ENCODE results near the gene DMAC2.

DMAC2 gene

DNA sequence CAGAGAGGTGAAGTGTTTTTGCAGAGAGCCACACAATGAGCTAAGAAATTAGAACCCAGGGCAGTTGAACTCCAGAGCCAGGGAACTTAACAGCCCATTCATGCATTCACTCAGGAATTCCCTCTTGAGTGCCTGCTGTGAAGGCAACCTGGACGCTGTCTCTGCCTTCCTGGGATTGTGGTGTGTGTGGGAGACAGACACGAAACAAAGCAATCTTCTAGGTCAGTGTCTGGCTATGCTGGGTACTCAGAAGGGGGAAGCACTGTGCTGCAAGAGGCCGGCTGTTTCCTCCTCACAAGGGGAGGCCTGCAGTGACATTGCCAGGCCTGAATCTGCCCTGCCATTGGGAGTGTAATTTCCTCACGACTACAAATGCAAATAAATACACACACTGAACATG is 32.4 kb downstream of the DMAC2 start:
- Mint-ChIP-seq H3K4me3 (no peak overlapping the region), H3K36me3 (peaks cover 3% of the 10 kb centered on the region), H3K27me3 (no peaks in the 10 kb centered on the region), H3K27ac (no peak overlapping the region), H3K4me1 (peaks cover 16% of the 10 kb centered on the region), H3K9me3 (no peaks in the 10 kb centered on the region)
- DNase-seq, result no peak
- CTCF ChIA-PET, result no interaction called here

DNA sequence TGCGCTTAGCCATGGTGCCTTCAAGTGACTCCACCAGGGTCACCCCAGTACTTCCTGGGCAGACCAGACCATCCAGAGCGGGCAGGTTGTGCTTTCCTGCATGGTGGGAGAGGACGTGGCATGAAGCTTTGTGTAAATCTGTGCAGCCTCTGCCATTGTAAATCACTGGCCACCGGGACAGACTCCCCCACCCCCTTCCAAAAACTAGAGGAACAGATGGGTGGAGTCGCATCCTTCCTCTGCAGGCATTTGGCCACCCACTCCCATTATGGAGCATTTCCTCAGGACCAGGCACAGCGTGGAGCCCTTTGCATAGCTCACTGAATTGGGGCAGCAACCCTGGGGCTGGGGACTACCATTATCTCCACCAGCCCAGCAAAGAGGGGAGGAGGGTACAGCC is 33.9 kb downstream of the DMAC2 start:
- Mint-ChIP-seq H3K4me1 (peaks cover 16% of the 10 kb centered on the region), H3K27ac (no peak overlapping the region), H3K27me3 (no peaks in the 10 kb centered on the region), H3K36me3 (peaks cover 2% of the 10 kb centered on the region), H3K9me3 (no peaks in the 10 kb centered on the region), H3K4me3 (no peak overlapping the region)
- CTCF ChIA-PET, result interaction anchor here (1.0 kb wide), 1 partner anchor 164 kb away, joined by 3 read pairs; no protein-coding TSS in a partner anchor
- no peak for DNase-seq

DNA sequence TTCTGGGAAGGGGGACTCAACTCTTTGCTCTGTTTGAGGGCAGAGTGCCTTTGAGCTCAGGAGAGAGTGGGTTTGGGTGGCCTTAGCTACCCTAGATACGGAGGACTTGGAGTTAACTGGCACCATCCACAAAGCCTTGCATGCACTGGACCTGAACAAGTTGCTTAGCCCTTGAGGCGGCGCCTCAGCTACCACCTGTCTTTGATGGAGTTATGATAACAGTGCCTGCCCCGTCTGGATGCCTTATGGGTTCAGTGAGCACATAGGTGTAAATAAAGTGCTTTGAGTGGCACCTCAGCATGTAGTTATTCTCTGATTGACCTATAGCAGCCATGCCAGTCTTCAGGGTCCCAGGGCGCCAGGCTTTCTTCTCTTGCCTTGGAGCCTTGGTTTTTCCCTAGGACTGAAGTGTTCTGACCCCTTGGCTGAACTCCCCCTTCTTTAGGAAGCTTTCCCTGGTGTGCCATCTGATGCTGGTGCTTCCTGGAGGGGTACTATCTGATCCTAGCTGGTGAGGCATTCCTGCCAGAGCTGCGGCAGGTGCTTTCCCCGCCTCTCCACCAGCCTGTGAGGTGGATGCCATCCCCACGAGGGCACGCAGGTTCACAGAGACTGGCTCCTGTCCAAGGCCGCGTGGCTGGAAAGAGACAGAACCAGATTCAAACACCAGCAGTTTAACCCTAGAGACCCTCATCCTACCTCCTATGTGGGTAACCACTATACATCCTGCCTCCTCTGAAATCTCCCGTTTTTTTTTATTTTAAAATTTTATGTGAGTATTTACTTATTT is 36.3 kb downstream of the DMAC2 start:
- Mint-ChIP-seq H3K4me3 (no peak overlapping the region), H3K27ac (no peak overlapping the region), H3K9me3 (no peaks in the 10 kb centered on the region), H3K4me1 (peaks cover 18% of the 10 kb centered on the region), H3K27me3 (peaks cover 4% of the 10 kb centered on the region), H3K36me3 (peaks cover 2% of the 10 kb centered on the region)
- CTCF ChIA-PET, result interaction anchor here (0.8 kb wide), 1 partner anchor 36 kb away, joined by 3 read pairs; no protein-coding TSS in a partner anchor
- no peak for DNase-seq

DNA sequence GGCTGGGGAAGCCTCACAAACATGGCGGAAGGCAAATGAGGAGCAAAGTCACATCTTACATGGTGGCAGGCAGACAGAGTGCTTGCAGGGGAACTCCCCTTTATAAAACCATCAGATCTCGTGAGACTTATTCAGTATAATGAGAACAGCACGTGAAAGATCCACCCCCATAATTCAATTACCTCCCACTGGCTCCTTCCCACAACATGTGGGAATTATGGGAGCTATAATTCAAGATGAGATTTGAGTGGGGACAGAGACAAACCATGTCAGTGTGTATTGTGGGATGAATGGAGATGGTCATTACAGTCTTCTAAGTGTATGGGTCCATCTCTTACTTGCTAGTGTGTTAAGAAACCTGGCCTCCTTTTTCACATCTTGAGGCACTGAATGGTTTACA is 37.7 kb downstream of the DMAC2 start:
- peaks cover 31% of the 10 kb centered on the region for H3K4me1 Mint-ChIP-seq
- CTCF ChIA-PET, result interaction anchor here (0.9 to 1.5 kb wide), 2 partner anchors 47 to 51 kb away, joined by 3 read pairs; no protein-coding TSS in a partner anchor
- no peak overlapping the region for H3K27ac Mint-ChIP-seq
- H3K9me3 Mint-ChIP-seq, result no peaks in the 10 kb centered on the region
- peaks cover 2% of the 10 kb centered on the region for H3K36me3 Mint-ChIP-seq
- DNase-seq, result no peak
- no peak overlapping the region for H3K4me3 Mint-ChIP-seq
- peaks cover 7% of the 10 kb centered on the region for H3K27me3 Mint-ChIP-seq

DNA sequence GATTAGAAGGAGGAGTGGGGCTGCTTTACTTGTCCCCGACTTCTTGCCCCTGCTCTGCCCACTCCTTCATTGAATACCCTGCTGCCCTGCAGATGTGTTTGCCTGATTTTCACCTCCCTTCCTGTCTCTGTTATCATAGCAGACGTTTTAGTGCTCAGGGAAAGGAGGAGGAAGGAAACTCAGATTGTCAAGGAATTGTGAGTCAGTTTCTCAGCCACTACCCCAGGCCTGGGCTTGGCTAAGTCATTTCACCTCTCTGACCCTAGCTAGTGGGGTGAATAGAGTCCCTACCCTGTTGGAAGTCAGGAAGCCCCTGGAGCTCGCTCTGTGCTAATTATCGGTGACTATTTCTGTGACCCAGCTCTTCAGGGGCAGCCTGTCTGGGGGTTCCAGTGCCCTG is 38.2 kb downstream of the DMAC2 start:
- no peak overlapping the region for H3K27ac Mint-ChIP-seq
- peaks cover 8% of the 10 kb centered on the region for H3K27me3 Mint-ChIP-seq
- no peak for DNase-seq
- H3K4me1 Mint-ChIP-seq, result peaks cover 33% of the 10 kb centered on the region
- peaks cover 3% of the 10 kb centered on the region for H3K36me3 Mint-ChIP-seq
- CTCF ChIA-PET, result interaction anchor here (0.9 to 1.5 kb wide), 2 partner anchors 48 to 50 kb away, joined by 3 read pairs; no protein-coding TSS in a partner anchor
- H3K4me3 Mint-ChIP-seq, result no peak overlapping the region
- H3K9me3 Mint-ChIP-seq, result no peaks in the 10 kb centered on the region

DNA sequence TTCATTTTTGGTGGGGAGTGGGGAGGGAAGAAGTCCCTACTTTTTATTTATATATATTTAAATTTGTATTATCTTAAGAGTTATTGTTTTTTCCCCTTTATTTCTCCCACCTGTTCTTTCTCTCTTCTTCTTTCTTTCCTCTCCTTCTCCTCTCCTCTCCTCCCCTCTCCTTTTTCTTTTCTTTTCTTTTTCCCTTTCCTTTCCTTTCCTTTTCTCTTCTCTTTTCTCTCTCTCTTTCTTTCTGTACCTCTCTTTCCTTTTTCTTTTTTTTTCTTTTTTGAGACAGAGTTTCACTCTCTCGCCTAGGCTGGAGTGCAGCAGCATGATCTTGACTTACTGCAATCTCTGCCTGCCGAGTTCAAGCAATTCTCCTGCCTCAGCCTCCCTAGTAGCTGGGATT is 40.2 kb downstream of the DMAC2 start:
- Mint-ChIP-seq H3K4me1 (peaks cover 40% of the 10 kb centered on the region), H3K4me3 (peak overlapping the region; percentile 97), H3K27me3 (peaks cover 8% of the 10 kb centered on the region), H3K36me3 (peaks cover 11% of the 10 kb centered on the region), H3K27ac (no peak overlapping the region), H3K9me3 (no peaks in the 10 kb centered on the region)
- CTCF ChIA-PET, result no interaction called here
- no peak for DNase-seq

DNA sequence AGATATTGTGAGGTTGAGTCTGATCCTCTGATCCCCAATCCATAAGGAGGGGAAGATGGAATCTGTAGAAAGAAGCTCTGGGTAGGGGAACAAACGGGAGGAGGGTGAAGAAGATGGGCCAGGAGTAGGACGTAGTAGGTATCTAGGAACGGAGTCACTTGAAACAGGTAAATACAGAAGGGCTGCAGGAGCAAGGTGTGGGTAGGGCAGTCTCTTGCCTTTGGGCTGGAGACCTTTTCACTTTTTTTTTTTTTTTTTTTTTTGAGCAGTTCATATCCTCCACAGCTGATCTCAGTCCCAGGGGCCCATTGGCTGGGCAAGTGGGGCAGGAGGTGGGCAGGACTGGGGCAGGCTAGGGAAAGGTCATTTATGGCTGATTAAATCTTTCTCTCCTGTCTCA is 40.6 kb downstream of the DMAC2 start:
- no peak for DNase-seq
- Mint-ChIP-seq H3K9me3 (no peaks in the 10 kb centered on the region), H3K27ac (no peak overlapping the region), H3K4me3 (peak overlapping the region; percentile 97), H3K36me3 (peaks cover 11% of the 10 kb centered on the region), H3K4me1 (peaks cover 40% of the 10 kb centered on the region), H3K27me3 (peaks cover 8% of the 10 kb centered on the region)
- CTCF ChIA-PET, result no interaction called here

DNA sequence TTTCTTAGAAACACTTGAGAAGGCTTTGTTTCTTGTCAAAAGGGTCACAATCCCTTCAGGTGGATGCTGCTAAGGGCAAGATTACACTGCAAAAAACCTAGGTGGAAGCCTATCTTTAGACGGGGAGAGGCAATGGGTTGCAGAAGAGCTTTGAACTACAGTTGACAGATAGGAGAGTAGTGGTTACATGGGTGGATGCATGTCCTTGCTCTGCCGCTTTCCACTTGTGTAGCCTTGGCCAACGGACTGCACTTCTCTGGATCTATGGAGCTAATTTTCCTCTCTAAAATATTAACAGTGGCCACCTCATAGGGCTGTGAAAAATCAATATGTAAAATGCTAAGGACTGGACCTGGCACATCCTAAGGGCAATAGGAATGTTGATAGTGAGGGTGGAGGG is 41.1 kb downstream of the DMAC2 start:
- no peak for DNase-seq
- Mint-ChIP-seq H3K27me3 (peaks cover 8% of the 10 kb centered on the region), H3K36me3 (peaks cover 11% of the 10 kb centered on the region), H3K4me3 (peak overlapping the region; percentile 97), H3K9me3 (no peaks in the 10 kb centered on the region), H3K27ac (no peak overlapping the region), H3K4me1 (peaks cover 40% of the 10 kb centered on the region)
- CTCF ChIA-PET, result no interaction called here

DNA sequence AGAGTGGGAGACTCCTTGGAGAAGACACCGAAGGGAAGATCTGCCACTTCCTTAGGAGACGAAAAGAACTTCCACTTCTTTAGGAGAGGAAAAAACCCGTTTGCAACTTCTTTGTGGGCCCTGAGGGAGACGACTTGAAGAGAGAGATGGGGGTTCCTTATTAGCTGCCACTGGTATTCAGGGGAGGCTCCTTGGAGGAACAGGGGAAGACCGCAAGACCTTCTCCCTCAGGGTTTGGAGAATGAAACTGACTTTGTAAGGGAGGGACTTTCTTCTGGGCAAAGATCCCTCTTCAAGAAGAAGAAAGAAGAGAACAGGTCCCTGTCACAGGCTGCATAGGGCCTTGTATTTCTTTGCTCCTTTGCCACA is 41.7 kb downstream of the DMAC2 start:
- no peak for DNase-seq
- Mint-ChIP-seq H3K27ac (peak overlapping the region; percentile 100), H3K4me3 (peak overlapping the region; percentile 97), H3K4me1 (peaks cover 40% of the 10 kb centered on the region), H3K9me3 (no peaks in the 10 kb centered on the region), H3K27me3 (peaks cover 8% of the 10 kb centered on the region), H3K36me3 (peaks cover 11% of the 10 kb centered on the region)
- CTCF ChIA-PET, result no interaction called here

DNA sequence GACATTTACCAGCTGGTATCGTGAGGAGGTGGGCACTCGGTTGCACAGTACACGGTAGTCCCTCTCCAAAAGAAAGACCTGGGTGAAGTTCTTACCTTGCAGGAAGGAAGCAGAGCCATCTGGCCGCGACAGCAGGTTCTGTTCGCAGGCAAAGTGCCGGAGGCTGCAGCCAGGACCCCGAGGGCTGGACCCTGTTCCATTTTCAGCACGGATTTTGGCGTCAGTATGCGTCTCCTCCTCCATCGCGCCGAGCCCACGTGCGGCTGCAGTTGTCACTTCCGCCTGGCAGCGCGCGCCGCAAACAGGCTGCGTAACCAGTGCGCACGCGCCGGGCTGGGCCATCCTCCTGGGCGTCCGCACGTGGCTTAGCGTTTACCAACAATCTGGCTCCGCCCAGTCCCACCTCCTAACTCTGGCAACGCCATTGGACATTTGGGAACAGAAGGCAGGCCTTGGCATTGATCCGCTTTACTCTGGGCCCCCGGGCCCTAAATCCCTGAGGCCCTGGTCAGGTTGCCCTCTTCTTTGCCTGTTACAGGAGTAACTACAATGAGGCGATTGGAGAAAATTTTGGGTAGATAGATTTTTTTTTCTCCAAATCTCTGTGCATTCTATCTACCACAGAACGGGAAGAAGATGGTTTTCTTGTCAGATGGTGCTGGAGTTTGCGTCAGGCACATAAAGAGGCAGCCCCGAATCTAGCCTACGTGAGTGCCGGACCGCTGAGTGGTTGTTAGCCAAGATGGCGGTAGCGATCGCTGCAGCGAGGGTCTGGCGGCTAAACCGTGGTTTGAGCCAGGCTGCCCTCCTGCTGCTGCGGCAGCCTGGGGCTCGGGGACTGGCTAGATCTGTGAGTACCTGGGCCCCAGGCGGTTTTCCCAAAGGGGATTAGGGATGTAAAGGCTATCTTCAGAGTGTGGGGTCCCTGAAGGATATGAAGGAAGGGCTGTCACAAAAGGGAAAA is 42.3 kb downstream of the DMAC2 start, which contains the start of the genes BCKDHA and EXOSC5:
BCKDHA (plus strand) TSS at position 733 of the 964 bp plus-strand sequence; CDS start at position 743, 10 bp downstream.
EXOSC5 (minus strand) TSS at position 274 of the 964 bp plus-strand sequence; CDS start at position 243, 31 bp downstream.
- DNase-seq, result peak; percentile 100
- H3K9me3 Mint-ChIP-seq, result no peaks in the 10 kb centered on the region

DNA sequence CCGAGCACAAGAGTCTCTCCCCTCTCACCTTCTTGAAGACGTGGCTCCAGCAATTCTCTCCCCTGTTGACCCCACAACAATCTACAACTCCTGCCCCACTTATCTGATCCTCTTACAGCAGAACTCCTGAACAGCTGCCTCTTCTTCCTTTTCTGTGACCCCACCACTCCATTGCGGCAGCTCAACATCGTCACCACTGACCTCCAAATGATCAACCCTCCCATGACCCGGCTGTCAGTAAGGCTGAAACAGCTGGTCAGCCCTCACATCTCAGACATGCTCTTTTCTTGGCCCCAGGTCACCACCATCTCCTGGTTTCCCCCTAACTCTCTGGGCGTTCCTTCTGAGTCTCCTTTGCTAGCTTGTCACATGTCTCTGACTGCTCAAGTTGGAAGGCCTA is 44.4 kb downstream of the DMAC2 start:
- Mint-ChIP-seq H3K4me3 (peak overlapping the region; percentile 22), H3K4me1 (peaks cover 40% of the 10 kb centered on the region), H3K27ac (peak overlapping the region; percentile 53), H3K27me3 (peaks cover 8% of the 10 kb centered on the region), H3K9me3 (no peaks in the 10 kb centered on the region), H3K36me3 (peaks cover 17% of the 10 kb centered on the region)
- no peak for DNase-seq
- CTCF ChIA-PET, result interaction anchor here (1.2 kb wide), 1 partner anchor 33 kb away, joined by 3 read pairs; no protein-coding TSS in a partner anchor

More for the DNA sequence above, 42.3 kb downstream of the DMAC2 start, which contains the start of the genes BCKDHA and EXOSC5:
- Mint-ChIP-seq H3K4me3 (peak within 1 kb of the TSS; percentile 97), H3K4me1 (peaks cover 40% of the 10 kb centered on the region), H3K27ac (peak within 1 kb of the TSS; percentile 100), H3K27me3 (peaks cover 8% of the 10 kb centered on the region), H3K36me3 (peaks cover 11% of the 10 kb centered on the region)
- CTCF ChIA-PET, result interaction anchor here (1.0 kb wide), 1 partner anchor 34 kb away, joined by 3 read pairs; no protein-coding TSS in a partner anchor

DNA sequence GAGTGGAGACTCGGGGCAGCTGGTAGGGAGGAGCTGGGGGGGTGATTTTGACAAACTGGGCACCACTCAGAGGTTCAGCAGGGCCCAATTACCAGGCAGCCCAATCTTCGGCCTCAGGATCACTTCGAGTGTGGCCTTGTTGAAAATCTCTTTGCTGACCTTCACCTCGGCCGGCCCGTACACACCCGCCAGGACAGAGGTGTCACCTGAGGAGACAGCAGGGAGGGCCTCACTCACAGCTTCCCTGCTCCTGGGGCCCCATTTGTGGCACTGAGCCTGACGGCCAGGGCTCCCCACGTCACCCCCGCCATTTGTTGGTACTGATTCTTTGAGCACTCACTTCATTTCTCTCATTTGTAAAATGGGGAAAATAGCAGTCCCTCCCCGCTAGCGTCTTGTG is 46.9 kb downstream of the DMAC2 start:
- H3K4me3 Mint-ChIP-seq, result no peak overlapping the region
- no peak for DNase-seq
- H3K36me3 Mint-ChIP-seq, result peaks cover 21% of the 10 kb centered on the region
- H3K4me1 Mint-ChIP-seq, result peaks cover 21% of the 10 kb centered on the region
- CTCF ChIA-PET, result no interaction called here
- H3K27ac Mint-ChIP-seq, result no peak overlapping the region
- H3K27me3 Mint-ChIP-seq, result peaks cover 4% of the 10 kb centered on the region
- H3K9me3 Mint-ChIP-seq, result no peaks in the 10 kb centered on the region

DNA sequence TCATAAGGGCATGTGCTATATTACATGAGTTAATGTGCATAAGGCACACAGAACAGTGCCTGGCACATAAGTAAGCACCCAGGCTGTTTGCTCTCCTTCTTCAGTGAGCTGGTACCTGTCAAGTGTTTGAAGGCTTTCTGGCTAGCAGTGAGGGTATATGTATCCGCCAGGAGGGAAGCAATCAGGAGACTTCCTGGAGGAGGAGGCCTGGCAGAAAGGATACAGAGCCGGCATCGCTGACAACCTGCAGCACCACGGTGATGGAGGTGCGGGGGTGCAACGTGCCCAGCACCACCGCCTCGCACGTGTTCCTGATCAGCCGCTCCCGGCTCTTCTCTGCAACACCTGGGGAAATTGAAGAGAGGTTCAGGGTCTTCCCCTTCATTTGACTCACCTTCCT is 48.1 kb downstream of the DMAC2 start:
- Mint-ChIP-seq H3K36me3 (peaks cover 21% of the 10 kb centered on the region), H3K27me3 (no peaks in the 10 kb centered on the region), H3K9me3 (no peaks in the 10 kb centered on the region), H3K4me1 (peaks cover 14% of the 10 kb centered on the region), H3K27ac (no peak overlapping the region), H3K4me3 (no peak overlapping the region)
- CTCF ChIA-PET, result no interaction called here
- no peak for DNase-seq

DNA sequence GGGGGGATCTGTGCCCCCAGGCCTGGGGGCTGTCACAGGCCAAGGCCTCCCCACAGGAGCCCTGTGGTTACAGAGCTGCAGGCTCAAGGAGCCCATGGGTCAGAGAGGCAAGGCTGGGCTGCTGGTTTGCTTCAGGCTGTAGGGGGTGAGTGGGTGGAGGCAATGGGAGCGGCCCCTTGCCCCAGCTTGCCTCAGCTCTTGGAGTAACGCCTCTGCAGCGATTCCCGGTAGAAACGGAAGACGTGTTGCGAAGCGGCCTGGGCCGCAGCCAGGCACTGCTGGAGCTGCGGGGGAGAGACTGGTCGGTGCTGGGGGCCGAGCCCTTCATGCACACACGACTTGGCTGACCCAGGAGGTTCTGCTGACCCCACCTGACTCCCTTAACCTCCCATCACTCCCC is 53.3 kb downstream of the DMAC2 start:
- H3K27me3 Mint-ChIP-seq, result no peaks in the 10 kb centered on the region
- no peak overlapping the region for H3K4me3 Mint-ChIP-seq
- CTCF ChIA-PET, result no interaction called here
- H3K36me3 Mint-ChIP-seq, result peaks cover 15% of the 10 kb centered on the region
- DNase-seq, result no peak
- H3K9me3 Mint-ChIP-seq, result no peaks in the 10 kb centered on the region
- no peak overlapping the region for H3K27ac Mint-ChIP-seq
- H3K4me1 Mint-ChIP-seq, result no peaks in the 10 kb centered on the region

Data from activated naive CD4-positive, alpha-beta T cell treated with anti-CD3 and anti-CD28 coated beads, Interleukin-2, amount 10 ng/mL, durations not matched to agents 7 days and 5 days (primary cell).